Endothelial cell of umbilical vein (primary cell): ENCODE measurements around the gene GLUD1.

Experiments used
- POLR2AphosphoS5 ChIP-seq: IDR thresholded peaks from 2 replicates; pipeline ENCODE4 v1.6.1; 2012; ENCODE audit warnings: low read depth, mild to moderate bottlenecking, control low read depth, low read length, moderate library complexity; ENCODE audit not compliant: insufficient read depth
- TF ChIP-seq, protein P1 (sequence below), 2 donors: IDR thresholded peaks; 1 replicate in 1 of 2; 2 replicates in 1 of 2; pipeline ENCODE4 v1.5.1; 2011; ENCODE audit warnings: low read length in 2 of 2, mild to moderate bottlenecking in 2 of 2, moderate library complexity in 2 of 2, control low read depth in 1 of 2, inconsistent platforms in 1 of 2, low read depth in 1 of 2; ENCODE audit not compliant: insufficient read depth in 1 of 2; ENCODE audit errors: extremely low read depth in 1 of 2

DNA sequence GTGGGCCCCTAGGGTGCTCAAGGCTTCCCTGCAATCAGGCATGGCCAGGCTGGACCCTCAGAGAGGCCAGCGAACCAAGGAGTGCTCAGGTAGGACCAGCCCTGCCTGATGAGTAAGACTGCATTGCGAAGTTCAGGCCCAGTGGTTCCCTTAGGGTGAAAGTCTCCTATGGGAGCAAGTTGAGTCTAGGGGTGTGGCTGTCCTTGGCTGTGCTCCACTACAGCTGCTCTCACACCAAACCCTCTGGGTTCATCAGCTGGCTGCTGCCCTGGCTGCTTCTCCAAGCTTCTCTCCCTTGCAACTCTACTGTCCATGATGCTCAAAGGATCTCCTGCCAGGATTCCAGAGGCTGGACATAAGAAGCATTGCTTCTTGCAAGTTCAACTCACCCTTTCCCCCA is 55.9 kb downstream of the GLUD1 start:
- no peak for TF ChIP-seq POLR2AphosphoS5
- TF ChIP-seq, protein P1, sequence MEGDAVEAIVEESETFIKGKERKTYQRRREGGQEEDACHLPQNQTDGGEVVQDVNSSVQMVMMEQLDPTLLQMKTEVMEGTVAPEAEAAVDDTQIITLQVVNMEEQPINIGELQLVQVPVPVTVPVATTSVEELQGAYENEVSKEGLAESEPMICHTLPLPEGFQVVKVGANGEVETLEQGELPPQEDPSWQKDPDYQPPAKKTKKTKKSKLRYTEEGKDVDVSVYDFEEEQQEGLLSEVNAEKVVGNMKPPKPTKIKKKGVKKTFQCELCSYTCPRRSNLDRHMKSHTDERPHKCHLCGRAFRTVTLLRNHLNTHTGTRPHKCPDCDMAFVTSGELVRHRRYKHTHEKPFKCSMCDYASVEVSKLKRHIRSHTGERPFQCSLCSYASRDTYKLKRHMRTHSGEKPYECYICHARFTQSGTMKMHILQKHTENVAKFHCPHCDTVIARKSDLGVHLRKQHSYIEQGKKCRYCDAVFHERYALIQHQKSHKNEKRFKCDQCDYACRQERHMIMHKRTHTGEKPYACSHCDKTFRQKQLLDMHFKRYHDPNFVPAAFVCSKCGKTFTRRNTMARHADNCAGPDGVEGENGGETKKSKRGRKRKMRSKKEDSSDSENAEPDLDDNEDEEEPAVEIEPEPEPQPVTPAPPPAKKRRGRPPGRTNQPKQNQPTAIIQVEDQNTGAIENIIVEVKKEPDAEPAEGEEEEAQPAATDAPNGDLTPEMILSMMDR (IDR thresholded peaks at IDR 0.05; ENCODE audit: extremely low read depth in 1 of 2, insufficient read depth in 1 of 2, low read depth in 1 of 2, low read length in 2 of 2) = no peak
